HG02970 (cell line): ENCODE results near the gene GPR162.

ENCODE experiments used
- ATAC-seq: cut with Tn5 transposase; IDR thresholded peaks from one replicate; pipeline ENCODE4 v1.9.1; 2021; ENCODE audit warnings: mild to moderate bottlenecking, moderate library complexity, moderate number of reproducible peaks; ENCODE audit not compliant: unreplicated experiment, low FRiP score

The GPR162 gene

DNA sequence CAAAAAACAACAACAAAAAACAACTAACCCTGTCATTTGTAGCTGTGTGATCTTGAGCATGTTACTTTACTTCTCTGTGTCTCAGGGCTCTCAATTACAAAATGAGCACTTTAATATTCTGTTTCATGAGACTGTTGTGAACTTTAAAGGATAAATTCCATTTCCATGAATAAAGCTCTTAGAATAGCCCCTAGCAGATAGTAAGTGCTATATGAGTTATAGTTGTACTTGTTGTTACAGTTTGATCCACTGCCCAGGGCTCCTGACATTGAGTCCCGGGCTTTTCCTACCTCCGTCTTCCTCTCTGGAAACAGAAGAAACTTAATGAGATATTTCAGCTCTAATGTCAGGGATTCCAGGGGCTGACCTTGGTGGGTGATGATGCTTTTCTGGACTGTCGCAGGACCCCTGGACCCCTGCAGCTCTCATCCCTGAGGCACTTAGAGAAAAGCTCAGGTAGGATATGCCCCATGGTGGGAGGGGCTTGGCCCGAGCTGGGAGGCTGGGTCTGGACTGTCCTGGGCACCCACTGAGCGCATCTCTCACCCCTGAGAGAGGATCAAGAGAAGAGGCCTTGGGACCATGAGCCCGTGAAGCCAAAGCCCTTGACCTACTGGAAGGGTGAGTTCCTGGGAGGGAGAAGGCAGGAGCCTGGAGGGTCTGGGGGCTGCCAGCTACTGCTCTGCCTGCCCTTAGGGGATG, 11.7 kb downstream of the GPR162 start:
- no peak for ATAC-seq

DNA sequence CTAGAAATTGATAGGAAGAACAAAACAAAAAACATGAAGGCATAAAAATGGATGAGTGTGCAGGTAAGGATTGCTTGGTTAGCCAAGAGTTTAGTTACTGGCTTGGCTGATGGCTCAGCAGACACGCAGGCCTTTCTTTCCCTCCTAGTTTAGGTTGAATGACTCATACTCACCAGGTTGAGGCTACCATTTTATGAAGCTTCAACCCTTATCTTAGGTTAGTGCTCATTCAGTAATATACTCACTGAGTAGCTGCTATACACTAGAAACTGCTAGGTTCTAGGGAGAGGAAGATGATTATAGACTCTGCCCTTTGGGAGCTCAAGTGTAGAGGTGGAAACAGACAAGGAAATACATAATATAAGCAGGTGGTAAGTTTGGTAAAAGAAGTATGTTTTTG, 12.6 kb downstream of the GPR162 start:
- ATAC-seq, result no peak

DNA sequence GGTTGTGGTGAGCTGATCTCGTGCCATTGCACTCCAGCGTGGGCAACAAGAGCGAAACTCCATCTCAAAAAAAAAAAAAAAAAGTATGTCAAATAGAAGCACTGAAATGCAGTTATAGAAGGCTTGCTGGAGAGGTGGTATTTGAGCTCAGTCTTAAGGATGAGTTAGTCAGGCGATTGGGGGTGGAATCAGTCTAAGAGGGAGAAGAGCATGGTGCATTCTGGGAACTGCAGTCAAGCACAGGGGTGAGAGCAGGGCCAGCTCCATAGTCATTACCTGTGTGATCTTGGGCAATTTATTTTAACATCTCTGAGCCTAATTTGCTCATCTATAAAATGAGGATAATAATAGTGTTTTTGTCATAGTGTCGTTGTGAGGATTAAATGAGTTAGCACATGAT, 13.3 kb downstream of the GPR162 start:
- ATAC-seq, result no peak

DNA sequence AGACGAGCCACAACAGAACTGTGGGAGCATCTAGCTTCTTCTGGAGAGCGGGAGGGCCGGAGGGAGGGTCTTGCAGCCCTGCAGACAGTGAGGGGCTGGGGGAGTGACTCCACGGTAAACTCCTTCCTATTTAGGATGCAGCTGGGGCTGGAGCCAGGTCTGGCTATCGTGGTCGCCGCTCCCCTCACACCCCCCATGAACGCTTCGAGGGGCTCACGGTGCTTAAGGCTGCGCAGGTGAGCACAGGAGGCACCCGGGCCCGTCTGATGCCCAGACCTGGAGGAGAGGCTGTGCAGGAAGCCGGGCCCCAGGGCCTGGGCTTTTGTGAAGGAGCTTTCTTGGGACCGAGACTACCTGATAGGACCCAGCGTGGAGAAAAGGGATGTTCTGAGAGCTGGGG, 15.2 kb downstream of the GPR162 start:
- no peak for ATAC-seq

DNA sequence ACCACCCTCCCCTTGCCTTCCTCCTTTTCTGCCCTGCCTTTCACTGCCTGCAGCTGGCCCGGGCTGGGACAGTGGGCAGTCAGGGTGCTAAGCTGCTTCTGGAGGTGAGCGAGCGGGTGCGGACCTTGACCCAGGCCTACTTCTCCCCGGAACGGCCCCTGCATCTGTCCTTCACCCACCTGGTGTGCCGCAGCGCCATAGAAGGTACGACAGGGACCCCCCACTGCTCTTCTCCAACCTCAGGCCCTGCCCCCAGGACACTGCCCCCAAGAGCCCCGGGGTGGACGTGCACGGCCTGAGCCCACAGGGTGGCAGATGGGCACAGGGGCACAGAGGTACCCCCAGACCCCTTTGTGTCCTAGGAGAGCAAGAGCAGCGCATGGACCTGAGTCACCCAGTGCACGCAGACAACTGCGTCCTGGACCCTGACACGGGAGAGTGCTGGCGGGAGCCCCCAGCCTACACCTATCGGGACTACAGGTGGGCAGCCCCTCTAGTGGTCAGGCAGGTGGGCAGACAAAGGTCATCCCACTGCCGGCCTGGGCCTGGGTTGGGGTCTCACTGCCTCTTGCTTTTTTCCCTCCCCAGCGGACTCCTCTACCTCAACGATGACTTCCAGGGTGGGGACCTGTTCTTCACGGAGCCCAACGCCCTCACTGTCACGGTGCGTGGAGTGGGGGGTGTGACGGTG, 15.9 kb downstream of the GPR162 start:
- no peak for ATAC-seq

DNA sequence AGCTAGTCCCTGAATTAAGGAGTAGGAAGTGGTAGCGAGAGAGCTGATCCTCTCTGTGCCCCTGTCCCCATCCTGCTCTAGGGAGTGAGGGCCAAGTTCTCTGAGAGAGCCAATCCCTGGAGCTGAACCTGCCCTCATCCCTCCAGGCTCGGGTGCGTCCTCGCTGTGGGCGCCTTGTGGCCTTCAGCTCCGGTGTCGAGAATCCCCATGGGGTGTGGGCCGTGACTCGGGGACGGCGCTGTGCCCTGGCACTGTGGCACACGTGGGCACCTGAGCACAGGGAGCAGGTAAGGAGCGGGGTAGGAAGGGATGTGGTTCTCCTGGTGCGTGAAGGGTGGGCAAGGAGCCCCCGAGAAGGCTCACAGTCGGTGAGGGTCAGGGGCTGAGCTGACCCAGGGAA, 17.2 kb downstream of the GPR162 start:
- no peak for ATAC-seq

DNA sequence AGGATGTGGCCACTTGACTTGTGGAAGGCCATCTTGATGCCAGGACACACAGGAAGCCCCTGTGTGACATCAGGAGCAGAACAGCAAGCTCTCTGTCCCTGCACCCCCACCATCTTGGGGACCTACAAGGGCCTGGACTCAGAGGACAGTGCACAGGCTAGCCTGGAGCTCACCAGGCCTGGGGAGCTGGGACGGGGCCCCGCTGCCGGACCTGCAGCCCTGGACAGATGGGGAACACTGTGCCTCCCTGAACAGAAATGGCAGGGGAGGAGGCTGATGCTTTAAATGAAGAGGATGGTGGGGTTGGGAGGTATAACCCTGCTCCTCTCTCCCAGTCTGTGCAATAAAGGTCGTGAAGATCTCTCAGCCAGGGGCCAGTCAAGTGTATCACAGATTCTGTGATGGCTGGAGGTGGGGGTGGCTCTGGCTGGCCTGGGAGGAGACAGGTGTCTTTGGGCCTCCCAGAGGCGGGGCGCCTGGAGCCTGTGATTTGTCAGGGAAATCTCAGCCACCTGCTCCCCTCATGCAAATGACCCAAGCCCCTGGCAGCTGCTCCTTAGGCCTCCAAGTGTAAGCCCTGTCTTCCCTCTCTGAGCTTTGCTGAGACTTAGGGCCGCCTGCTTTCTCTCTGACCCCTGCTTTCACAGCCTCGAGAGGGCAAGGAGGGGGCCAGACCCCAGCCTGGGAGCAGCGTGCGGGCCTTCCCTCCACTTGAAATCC, 18.0 kb downstream of the GPR162 start:
- no peak for ATAC-seq

DNA sequence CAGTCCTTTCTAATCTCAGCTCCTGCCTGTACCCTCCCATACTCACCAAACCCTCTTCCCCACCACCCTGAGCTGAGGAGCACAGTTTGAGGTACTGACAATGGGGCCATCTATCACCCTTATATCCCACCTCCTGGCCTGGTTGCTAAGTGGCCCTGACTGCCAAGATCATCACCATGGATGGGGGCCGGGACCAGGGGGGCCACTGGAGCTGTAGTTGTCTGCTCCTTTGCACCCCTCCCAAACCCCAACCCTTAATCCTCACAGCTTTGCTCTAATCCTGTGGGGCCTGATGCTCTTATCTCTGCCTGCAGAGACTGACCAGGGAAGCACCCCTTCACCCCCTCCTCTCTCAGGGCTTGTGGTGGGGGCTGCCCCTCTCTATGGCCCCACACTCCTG, 18.7 kb downstream of the GPR162 start:
- no peak for ATAC-seq

DNA sequence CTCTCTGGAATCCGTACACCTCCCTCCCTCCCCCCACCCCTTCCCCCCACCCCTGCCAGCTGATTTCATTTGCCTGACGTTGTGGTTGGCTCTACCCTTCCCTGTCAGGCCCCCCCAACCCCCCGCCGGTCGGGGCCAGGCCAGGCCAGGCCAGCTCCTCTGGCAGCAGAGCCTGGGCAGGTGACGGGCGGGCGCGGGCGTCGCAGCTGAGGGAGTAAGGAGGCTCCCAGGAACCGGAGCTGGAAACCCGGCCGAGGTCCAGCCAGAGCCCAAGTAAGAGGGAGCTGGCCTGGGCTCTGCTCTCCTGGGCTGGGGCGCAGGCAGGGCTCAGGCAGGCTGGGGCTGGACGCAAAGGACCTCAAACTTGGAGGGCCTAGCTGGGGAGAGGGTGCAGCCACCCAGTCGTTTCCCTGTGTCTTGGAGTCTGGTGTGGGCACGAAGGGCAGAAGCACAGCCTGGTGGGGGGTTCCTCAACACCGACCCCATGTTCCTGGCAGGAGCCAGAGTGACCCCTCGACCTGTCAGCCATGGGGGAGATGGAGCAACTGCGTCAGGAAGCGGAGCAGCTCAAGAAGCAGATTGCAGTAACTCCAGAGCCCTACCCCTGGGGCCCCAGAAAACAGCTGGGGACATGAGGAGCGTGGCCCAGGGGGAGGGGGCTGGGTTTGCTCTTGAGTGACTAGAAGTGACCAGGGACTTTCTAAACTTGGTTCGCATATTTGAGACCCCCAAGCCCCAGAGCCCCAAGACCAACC, 19.3 kb downstream of the GPR162 start, which contains the start of gene GNB3:
GNB3 (plus strand) TSS at position 165 of the 755 bp plus-strand sequence; CDS start at position 528, 363 bp downstream.
- no peak for ATAC-seq

DNA sequence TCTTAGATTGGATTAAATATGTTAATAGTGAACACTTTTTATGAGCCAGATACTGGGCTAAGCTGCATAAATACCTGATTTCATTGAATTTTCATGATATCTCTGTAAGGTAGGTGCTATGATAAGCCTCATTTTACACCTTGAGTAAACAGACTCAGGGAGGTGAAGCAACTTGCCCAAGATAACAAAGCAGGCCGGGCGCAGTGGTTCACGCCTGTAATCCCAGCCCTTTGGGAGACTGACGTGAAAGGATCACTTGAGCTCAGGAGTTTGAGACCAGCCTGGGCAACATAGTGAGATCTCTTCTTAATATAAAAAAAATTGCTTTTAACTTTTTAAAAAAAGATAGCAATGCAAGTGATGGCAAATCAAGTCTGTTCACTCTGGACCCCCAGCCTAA, 20.5 kb downstream of the GPR162 start:
- no peak for ATAC-seq

DNA sequence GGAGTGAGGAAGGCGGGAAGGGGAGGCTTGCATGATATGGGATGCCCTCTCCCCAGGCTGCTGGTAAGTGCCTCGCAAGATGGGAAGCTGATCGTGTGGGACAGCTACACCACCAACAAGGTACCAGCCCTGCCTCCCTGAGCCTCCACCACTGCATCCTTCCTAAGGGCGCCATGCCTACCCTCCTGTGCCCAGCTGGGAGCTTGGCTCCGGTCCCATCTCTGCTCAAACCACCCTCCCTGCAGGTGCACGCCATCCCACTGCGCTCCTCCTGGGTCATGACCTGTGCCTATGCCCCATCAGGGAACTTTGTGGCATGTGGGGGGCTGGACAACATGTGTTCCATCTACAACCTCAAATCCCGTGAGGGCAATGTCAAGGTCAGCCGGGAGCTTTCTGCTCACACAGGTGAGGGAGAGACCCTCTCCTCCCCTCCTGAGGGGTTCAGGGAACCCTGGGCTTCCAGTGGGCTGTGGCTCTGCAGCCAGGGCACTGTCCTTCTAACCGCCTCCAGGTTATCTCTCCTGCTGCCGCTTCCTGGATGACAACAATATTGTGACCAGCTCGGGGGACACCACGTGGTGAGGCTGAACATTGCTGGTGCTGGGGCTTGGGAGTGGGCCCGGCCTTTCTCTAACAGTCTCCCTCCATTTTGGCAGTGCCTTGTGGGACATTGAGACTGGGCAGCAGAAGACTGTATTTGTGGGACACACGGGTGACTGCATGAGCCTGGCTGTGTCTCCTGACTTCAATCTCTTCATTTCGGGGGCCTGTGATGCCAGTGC, 21.7 kb downstream of the GPR162 start:
- ATAC-seq, result no peak

DNA sequence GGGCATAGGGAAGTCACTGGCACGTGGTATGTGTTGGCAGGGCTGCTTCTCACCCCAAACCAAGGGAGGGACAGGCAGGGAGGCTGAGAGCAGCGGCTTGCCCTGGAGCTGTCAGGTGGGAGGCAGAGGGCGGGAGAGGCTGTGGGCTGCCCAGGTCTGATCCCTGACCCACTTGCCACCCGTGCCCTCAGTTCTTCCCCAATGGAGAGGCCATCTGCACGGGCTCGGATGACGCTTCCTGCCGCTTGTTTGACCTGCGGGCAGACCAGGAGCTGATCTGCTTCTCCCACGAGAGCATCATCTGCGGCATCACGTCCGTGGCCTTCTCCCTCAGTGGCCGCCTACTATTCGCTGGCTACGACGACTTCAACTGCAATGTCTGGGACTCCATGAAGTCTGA, 23.8 kb downstream of the GPR162 start:
- no peak for ATAC-seq

DNA sequence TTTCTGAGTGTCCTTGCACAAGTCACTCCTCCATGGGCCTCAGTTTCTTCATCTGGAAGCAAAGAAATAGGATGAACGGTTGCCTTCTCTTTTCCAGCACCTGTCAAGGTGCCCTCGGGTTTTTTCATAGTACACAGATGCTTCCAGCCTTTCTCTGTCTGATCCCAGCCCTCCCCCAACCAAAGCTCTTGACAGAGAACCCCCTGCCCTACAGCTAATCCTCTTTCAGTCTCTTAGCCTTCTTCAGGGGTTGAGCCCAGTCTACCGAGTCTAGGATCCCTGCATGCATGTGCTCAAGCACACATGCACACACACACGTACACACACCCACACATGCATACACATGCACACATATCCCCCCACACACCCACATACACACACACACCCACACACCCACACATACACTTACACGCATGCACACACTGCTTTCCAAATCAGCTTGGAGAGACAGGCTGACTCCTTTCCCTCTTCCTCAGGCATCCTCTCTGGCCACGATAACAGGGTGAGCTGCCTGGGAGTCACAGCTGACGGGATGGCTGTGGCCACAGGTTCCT, 24.8 kb downstream of the GPR162 start:
- ATAC-seq, result no peak

DNA sequence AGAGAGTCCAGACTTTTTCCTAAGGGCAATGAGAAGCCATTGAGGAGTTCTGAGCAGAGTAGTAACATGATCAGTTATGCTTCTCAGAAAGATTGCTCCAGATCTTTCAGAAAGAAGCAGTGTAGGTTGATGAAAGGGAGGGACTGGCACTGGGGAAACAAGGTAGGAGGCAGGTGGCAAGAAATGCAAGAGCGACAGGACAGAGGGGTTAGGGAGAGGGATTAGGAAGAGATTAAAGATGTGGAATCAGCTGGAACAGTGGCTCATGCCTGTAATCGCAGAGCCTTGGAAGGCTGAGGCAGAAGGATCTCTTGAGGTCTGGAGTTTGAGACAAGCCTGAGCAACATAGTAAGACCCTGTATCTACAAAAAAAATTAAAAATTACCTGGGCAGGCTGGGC, 26.1 kb downstream of the GPR162 start:
- no peak for ATAC-seq

DNA sequence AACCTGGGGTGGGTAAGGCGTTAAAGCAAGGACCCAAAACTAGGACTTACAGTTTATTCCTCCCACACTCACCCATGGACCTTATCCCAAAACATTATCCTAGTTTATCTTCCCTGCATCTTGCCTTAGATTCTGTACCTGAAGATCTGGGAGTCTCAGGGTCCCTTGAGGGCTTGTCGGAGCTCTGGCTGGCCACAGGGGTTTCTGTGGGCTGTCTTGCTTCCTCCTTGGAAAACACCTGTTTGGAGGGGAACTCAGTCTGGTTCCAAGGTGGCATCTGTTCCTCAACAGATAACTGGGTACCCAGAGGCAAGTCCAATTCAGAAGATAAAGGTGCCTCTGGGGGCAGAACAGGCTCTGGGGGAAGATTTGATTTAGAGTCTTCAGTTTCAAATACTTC, 27.8 kb downstream of the GPR162 start:
- ATAC-seq, result no peak

DNA sequence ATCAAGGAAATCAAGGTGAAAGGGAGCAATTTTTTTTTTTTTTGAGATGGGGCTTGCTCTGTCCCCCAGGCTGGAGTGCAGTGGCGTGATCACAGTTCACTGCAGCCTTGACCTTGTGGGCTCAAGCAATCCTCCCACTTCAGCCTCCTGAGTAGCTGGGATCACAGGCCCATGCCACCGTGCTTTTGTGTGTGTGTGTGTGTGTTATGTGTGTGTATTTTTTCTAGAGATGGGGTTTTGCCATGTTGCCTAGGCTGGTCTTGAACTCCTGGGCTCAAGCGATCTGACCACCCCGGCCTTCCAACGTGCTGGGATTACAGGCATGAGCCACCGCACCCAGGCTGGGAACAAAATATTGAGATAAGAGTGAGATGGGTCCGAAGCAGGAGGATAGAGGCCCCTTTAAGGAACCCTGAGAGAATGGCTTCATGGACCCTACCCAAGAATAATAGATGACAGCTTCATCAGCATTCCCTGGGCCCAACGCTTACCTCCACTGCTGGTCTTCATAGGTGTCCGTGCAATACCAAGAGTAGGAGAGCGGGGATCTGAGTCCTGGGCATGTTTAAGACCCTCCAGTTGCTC, 28.4 kb downstream of the GPR162 start:
- ATAC-seq, result no peak

DNA sequence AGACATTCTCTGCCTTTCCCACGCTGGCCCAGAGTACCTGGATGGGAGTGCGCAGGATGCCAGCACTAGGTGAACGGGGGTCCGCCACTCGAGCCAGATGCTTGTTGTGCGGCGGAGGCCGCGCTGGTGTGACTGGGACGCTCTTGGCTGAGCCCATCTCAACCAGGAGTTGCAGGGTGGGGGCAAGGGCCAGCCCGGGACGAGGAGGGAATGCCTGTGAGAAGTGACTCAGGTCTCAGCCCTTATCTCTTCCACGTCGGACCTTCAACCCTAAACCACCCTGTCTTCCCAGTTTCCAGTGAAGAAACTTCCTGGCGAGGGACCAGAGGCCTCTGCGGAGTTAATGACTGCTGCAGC, 29.2 kb downstream of the GPR162 start:
- no peak for ATAC-seq

DNA sequence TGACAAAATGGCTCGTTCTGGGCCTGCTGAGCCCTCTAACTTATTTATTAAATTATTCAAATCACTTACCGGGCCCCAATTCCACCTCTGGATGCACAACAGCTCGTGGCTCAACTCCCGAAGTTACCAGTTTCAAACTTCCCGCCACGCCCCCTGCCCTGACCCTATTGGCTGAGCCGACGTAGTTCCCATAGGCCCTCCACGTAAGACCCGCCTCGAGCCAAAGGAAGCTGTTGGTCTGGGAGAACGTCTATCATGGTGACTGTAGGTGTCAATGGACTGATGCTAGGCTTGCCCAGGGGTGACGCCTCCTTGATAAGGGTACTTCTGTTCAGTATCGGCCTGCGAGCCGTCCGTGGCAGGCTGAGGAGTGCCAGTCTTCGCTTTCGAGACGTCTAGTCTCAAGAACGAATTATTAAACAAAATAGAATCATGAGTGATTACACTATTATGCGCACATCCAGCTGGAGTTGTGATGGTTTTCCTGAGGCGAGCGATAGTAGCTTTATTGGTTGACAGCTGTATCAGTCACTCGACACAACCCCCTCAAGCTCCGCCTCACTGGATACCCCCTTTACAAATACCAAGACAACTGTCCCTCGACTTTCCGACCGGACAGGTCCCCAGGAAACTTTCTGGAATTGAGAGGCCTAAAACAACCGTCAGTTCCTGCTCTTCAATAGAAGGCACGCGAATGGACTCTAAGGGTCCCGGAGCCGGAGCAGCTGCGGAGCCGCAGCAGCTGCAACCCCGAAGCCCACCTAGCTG, 29.7 kb downstream of the GPR162 start, which contains the start of gene CDCA3:
CDCA3 (minus strand) TSS at position 134 of the 768 bp plus-strand sequence. CDS start 334 bp downstream, outside the sequence.
- ATAC-seq, result peak; percentile 48
